DND-41 (cell line): ENCODE measurements around the gene FST.

Experiments
- CTCF ChIP-seq: IDR thresholded peaks from 2 replicates; pipeline ENCODE4 v1.5.1; 2012; ENCODE audit warnings: borderline replicate concordance, low read length, moderate library complexity, mild to moderate bottlenecking; ENCODE audit not compliant: poor library complexity, severe bottlenecking; ENCODE audit errors: extremely low read depth
- EZH2 ChIP-seq: IDR thresholded peaks from 3 replicates; pipeline ENCODE4 v1.6.1; 2012; ENCODE audit warnings: borderline replicate concordance, low read depth, mild to moderate bottlenecking, moderate library complexity, low read length, inconsistent platforms; ENCODE audit not compliant: severe bottlenecking

- TF ChIP-seq EZH2 (no peak), CTCF (no peak)
These were observed 2.5 kb downstream of the FST start for GRCh38 chr5:53482717-53483638.
